H1 (cell line): ENCODE measurements around the gene MAP7D2.

ENCODE experiments used
- CBX8 ChIP-seq: fragments of 300-800, 300-1000 bp; sonication (generic); IDR thresholded peaks from 2 replicates; pipeline ENCODE4 v1.7.1; 2016; ENCODE audit warnings: low read depth, low read length, borderline replicate concordance
- EZH2 ChIP-seq: fragments of 200-600 bp; sonication (generic); IDR thresholded peaks from 2 replicates; pipeline ENCODE4 v1.7.1; 2012; ENCODE audit warnings: low read depth, mild to moderate bottlenecking, moderate library complexity, low read length, inconsistent platforms; ENCODE audit not compliant: severe bottlenecking
- GABPA ChIP-seq: IDR thresholded peaks from 2 replicates; pipeline ENCODE4 v1.6.1; 2011; ENCODE audit warnings: mild to moderate bottlenecking, low read length, moderate library complexity, borderline replicate concordance; ENCODE audit not compliant: insufficient read depth
- POLR2AphosphoS5 ChIP-seq: IDR thresholded peaks from 2 replicates; pipeline ENCODE4 v1.6.1; 2011; ENCODE audit warnings: low read depth, low read length
- RFX5 ChIP-seq: IDR thresholded peaks from 2 replicates; pipeline ENCODE4 v1.6.1; 2011; ENCODE audit warnings: low read depth, low read length, improper control_type of control experiment, borderline replicate concordance
- SIN3A ChIP-seq, 2 experiments: IDR thresholded peaks in 1 of 2; conservative IDR thresholded peaks in 1 of 2; 2 replicates each; pipeline ENCODE4 v1.6.1; 2011 to 2012; ENCODE audit warnings: low read length in 2 of 2, improper control_type of control experiment in 1 of 2, low read depth in 1 of 2, mild to moderate bottlenecking in 1 of 2
- TF ChIP-seq, protein P1 (sequence below): IDR thresholded peaks from 2 replicates; pipeline ENCODE4 v1.6.1; 2012; ENCODE audit warnings: inconsistent platforms
- TF ChIP-seq, protein P2 (sequence below), 3 experiments: IDR thresholded peaks; 1 replicate in 2 of 3; 2 replicates in 1 of 3; pipeline versions ENCODE4 v1.5.1 to v1.6.1; 2011; ENCODE audit warnings: low read length in 3 of 3, mild to moderate bottlenecking in 3 of 3, inconsistent platforms in 2 of 3, low read depth in 1 of 3, moderate library complexity in 1 of 3; ENCODE audit not compliant: insufficient read depth in 1 of 3; ENCODE audit errors: control extremely low read depth in 1 of 3
- TF ChIP-seq, protein P3 (sequence below): IDR thresholded peaks from 2 replicates; pipeline ENCODE4 v1.6.1; 2011; ENCODE audit warnings: low read length, improper control_type of control experiment

DNA sequence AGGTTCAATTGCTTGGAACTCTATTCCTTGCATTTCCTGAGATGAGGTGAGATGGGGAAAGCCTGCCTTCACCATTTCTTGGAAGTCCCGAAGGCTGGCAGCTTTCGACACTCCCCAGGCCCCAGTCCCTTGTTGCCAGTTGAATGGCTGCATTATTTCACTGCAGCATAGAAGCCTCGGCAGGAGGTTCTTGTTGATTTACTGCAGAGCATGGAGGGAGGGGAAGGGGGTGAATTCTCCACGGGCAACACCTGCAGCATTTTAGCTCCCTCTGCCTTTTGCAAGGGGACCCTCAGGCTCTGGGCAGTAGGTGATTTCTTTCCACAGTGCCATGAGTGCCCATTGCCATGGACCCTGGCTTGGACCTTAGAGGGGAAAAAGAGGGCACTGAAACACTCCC, 115.1 kb downstream of the MAP7D2 start:
- TF ChIP-seq, protein P1, sequence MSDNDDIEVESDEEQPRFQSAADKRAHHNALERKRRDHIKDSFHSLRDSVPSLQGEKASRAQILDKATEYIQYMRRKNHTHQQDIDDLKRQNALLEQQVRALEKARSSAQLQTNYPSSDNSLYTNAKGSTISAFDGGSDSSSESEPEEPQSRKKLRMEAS, result no peak
- TF ChIP-seq SIN3A (conservative IDR thresholded peaks at IDR 0.05 in 1 of 2, IDR thresholded peaks at IDR 0.05 in 1 of 2; ENCODE audit: low read depth in 1 of 2, low read length in 2 of 2) (no peak), RFX5 (no peak), POLR2AphosphoS5 (no peak), CBX8 (no peak), GABPA (no peak), EZH2 (no peak)
- TF ChIP-seq, protein P2, sequence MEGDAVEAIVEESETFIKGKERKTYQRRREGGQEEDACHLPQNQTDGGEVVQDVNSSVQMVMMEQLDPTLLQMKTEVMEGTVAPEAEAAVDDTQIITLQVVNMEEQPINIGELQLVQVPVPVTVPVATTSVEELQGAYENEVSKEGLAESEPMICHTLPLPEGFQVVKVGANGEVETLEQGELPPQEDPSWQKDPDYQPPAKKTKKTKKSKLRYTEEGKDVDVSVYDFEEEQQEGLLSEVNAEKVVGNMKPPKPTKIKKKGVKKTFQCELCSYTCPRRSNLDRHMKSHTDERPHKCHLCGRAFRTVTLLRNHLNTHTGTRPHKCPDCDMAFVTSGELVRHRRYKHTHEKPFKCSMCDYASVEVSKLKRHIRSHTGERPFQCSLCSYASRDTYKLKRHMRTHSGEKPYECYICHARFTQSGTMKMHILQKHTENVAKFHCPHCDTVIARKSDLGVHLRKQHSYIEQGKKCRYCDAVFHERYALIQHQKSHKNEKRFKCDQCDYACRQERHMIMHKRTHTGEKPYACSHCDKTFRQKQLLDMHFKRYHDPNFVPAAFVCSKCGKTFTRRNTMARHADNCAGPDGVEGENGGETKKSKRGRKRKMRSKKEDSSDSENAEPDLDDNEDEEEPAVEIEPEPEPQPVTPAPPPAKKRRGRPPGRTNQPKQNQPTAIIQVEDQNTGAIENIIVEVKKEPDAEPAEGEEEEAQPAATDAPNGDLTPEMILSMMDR (IDR thresholded peaks at IDR 0.05; ENCODE audit: control extremely low read depth in 1 of 3, insufficient read depth in 1 of 3, low read depth in 1 of 3, low read length in 3 of 3), result peak; percentile 4 to 28 (median 6); a peak in 3 of 4 replicates
- TF ChIP-seq, protein P3, sequence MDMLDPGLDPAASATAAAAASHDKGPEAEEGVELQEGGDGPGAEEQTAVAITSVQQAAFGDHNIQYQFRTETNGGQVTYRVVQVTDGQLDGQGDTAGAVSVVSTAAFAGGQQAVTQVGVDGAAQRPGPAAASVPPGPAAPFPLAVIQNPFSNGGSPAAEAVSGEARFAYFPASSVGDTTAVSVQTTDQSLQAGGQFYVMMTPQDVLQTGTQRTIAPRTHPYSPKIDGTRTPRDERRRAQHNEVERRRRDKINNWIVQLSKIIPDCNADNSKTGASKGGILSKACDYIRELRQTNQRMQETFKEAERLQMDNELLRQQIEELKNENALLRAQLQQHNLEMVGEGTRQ, result no peak
